ENCODE measurements around the gene LYPD4.
A peak's percentile ranks its signal among the peaks of the same experiment; 100 is the strongest.

Gene LYPD4

GRCh38 chr19:41849067-41849466 is 4.6 kb upstream of the LYPD4 start:
- no peak for FAIRE-seq

GRCh38 chr19:41848666-41849065 is 4.2 kb upstream of the LYPD4 start:
- no peak for FAIRE-seq

- FAIRE-seq = no peak
Observed at GRCh38 chr19:41847351-41848105, 3.0 kb upstream of the LYPD4 start.

GRCh38 chr19:41845051-41845590 is 638 bp upstream of the LYPD4 start:
- no peak for FAIRE-seq

GRCh38 chr19:41845001-41845050 is 343 bp upstream of the LYPD4 start, which contains the start of gene DMRTC2:
Gene DMRTC2, plus strand, starts transcription at chr19:41845042. Its CDS starts 2,387 bp downstream, at chr19:41847429.
- no peak for FAIRE-seq

GRCh38 chr19:41843371-41843770 is 1.1 kb downstream of the LYPD4 start:
- no peak for FAIRE-seq

GRCh38 chr19:41839211-41839610 is 5.3 kb downstream of the LYPD4 start:
- no peak for FAIRE-seq

GRCh38 chr19:41837981-41838708 is 6.3 kb downstream of the LYPD4 start:
- FAIRE-seq = no peak

- peak; percentile 58 for FAIRE-seq
Observed at GRCh38 chr19:41821003-41821735, 23.3 kb downstream of the LYPD4 start.

GRCh38 chr19:41816761-41817160 is 27.7 kb downstream of the LYPD4 start:
- FAIRE-seq = no peak

GRCh38 chr19:41815301-41815700 is 29.2 kb downstream of the LYPD4 start:
- no peak for FAIRE-seq

- FAIRE-seq = no peak
Observed at GRCh38 chr19:41813911-41814310, 30.6 kb downstream of the LYPD4 start.

GRCh38 chr19:41811981-41812380 is 32.5 kb downstream of the LYPD4 start:
- no peak for FAIRE-seq

GRCh38 chr19:41811036-41811435 is 33.4 kb downstream of the LYPD4 start:
- no peak for FAIRE-seq

- no peak for FAIRE-seq
Observed at GRCh38 chr19:41810301-41810700, 34.2 kb downstream of the LYPD4 start.

GRCh38 chr19:41808663-41809566 is 35.6 kb downstream of the LYPD4 start:
- FAIRE-seq = no peak

GRCh38 chr19:41807176-41807575 is 37.3 kb downstream of the LYPD4 start:
- no peak for FAIRE-seq

GRCh38 chr19:41804336-41804735 is 40.1 kb downstream of the LYPD4 start:
- FAIRE-seq = no peak

GRCh38 chr19:41802770-41803169 is 41.7 kb downstream of the LYPD4 start:
- no peak for FAIRE-seq

GRCh38 chr19:41801792-41802211 is 42.7 kb downstream of the LYPD4 start:
- no peak for FAIRE-seq

GRCh38 chr19:41801031-41801430 is 43.5 kb downstream of the LYPD4 start:
- no peak for FAIRE-seq

GRCh38 chr19:41799444-41800000 is 45.0 kb downstream of the LYPD4 start:
- FAIRE-seq = no peak

GRCh38 chr19:41796901-41797300 is 47.6 kb downstream of the LYPD4 start:
- FAIRE-seq = no peak
